GM12872 (cell line): ENCODE data around the gene C16orf95.

Experiments used
- CTCF ChIP-seq: IDR thresholded peaks from 3 replicates; pipeline ENCODE4 v1.5.1; 2011; ENCODE audit warnings: low read depth, mild to moderate bottlenecking, low read length, moderate library complexity; ENCODE audit not compliant: insufficient read depth

The C16orf95 gene

GRCh38 chr16:87306516-87306915 is 10.7 kb downstream of the C16orf95 start:
- no peak for TF ChIP-seq CTCF

- TF ChIP-seq CTCF, result no peak
Measured at GRCh38 chr16:87305505-87306391, 11.4 kb downstream of the C16orf95 start.

- no peak for TF ChIP-seq CTCF
Measured at GRCh38 chr16:87304951-87305350, 12.2 kb downstream of the C16orf95 start.

- TF ChIP-seq CTCF, result no peak
Measured at GRCh38 chr16:87303962-87304521, 13.2 kb downstream of the C16orf95 start.

GRCh38 chr16:87303431-87303930 is 13.7 kb downstream of the C16orf95 start:
- no peak for TF ChIP-seq CTCF

- TF ChIP-seq CTCF, result no peak
Measured at GRCh38 chr16:87298857-87299465, 18.2 kb downstream of the C16orf95 start.

GRCh38 chr16:87297918-87298631 is 19.1 kb downstream of the C16orf95 start:
- peak; percentile 67 for TF ChIP-seq CTCF
